HepG2 (cell line): Measurements from ENCODE around the gene UBAC1. TPM values are rescaled to one million over a fixed set of nuclear protein-coding genes. Genes with fewer than 3 reads are reported as not detected.
A peak's percentile ranks its signal among the peaks of the same experiment; 100 is the strongest.

Experiments
- ATAC-seq: fragments of 200-7000 bp; cut with Tn5 transposase; 3 replicates; pipeline ENCODE4 v1.9.1; 2020; ENCODE audit warnings: mild to moderate bottlenecking, moderate library complexity
- BruUV-seq: library from RNA; stranded (reverse); fragments of 400-500 nt; replicated peaks from 2 replicates; lab custom pipeline; 2021; lab: Mats Ljungman, UMichigan
- CTCF ChIA-PET: fragments of 300-600 bp; formaldehyde crosslinking; extraction: SDS; loops from one replicate; lab custom pipeline; 2021; ENCODE audit warnings: low total read pairs, inconsistent platforms, low intra/inter-chr PET ratio; lab: Yijun Ruan, JAX
- POLR2A ChIA-PET: fragments of 350-600 bp; sonication (Branson Sonifier 250); formaldehyde crosslinking; loops from one replicate; lab custom pipeline; 2020; ENCODE audit warnings: antibody characterized with exemption, inconsistent platforms; lab: Yijun Ruan, JAX
- DNase-seq: peaks from one replicate; pipeline ENCODE4 v3.0.0-alpha.2; 2015; ENCODE audit warnings: low spot score
- FAIRE-seq: peaks from 3 replicates; lab custom pipeline; 2011; peaks lifted over from hg19 to GRCh38; lab: Jason Lieb, UNC
- H2AFZ ChIP-seq: one replicate; pipeline ENCODE4 v1.6.1; 2011; ENCODE audit warnings: low read length, inconsistent platforms
- H3K27ac ChIP-seq: fragments of 300-600 bp; 3 replicates; pipeline ENCODE4 v1.8.0; 2011; ENCODE audit warnings: mixed run types, mild to moderate bottlenecking, mixed read lengths, low read length, inconsistent platforms; ENCODE audit not compliant: insufficient read depth; ENCODE audit errors: extremely low read length
- H3K27me3 ChIP-seq, 2 experiments: fragments of 200-600 bp in 1 of 2; 2 replicates in 1 of 2; 3 replicates in 1 of 2; pipeline versions ENCODE4 v1.6.0 to v1.8.0; 2011; ENCODE audit warnings: low read length in 2 of 2, mild to moderate bottlenecking in 2 of 2, moderate library complexity in 2 of 2, inconsistent platforms in 1 of 2; ENCODE audit not compliant: insufficient read depth in 2 of 2, control insufficient read depth in 1 of 2
- H3K36me3 ChIP-seq, 2 experiments: fragments of 200-600 bp in 1 of 2; replicated peaks in 1 of 2; 2 replicates in 1 of 2; 3 replicates in 1 of 2; pipeline versions ENCODE4 v1.5.1 to v1.8.0; 2011; ENCODE audit warnings: low read length in 2 of 2, inconsistent platforms in 1 of 2; ENCODE audit not compliant: insufficient read depth in 2 of 2, control insufficient read depth in 1 of 2
- H3K4me1 ChIP-seq: 2 replicates; pipeline ENCODE4 v1.5.1; 2012; ENCODE audit warnings: low read length, inconsistent platforms; ENCODE audit not compliant: insufficient read depth
- H3K4me2 ChIP-seq: 2 replicates; pipeline ENCODE4 v1.6.0; 2011; ENCODE audit warnings: low read depth, low read length, inconsistent platforms
- H3K4me3 ChIP-seq, 3 experiments: fragments of 200-600 bp in 1 of 3; sonication (generic), shearing (Covaris generic) in 1 of 3; replicated peaks in 1 of 3; 2 replicates each; pipeline ENCODE4 v1.5.1; 2011 to 2016; ENCODE audit warnings: low read length in 3 of 3, inconsistent platforms in 2 of 3, low read depth in 2 of 3, mild to moderate bottlenecking in 2 of 3, control low read depth in 1 of 3, mixed read lengths in 1 of 3; ENCODE audit not compliant: insufficient read depth in 1 of 3
- H3K79me2 ChIP-seq: one replicate; pipeline ENCODE4 v1.6.1; 2011; ENCODE audit warnings: low read length, inconsistent platforms; ENCODE audit not compliant: insufficient read depth
- H3K9ac ChIP-seq: 2 replicates; pipeline ENCODE4 v1.6.0; 2011; ENCODE audit warnings: mild to moderate bottlenecking, low read depth, low read length, inconsistent platforms; ENCODE audit not compliant: insufficient read depth
- H3K9me3 ChIP-seq: 2 replicates; pipeline ENCODE4 v1.5.1; 2012; ENCODE audit warnings: mild to moderate bottlenecking, low read length
- H4K20me1 ChIP-seq: 2 replicates; pipeline ENCODE4 v1.6.0; 2011; ENCODE audit warnings: inconsistent platforms, mild to moderate bottlenecking, low read length, moderate library complexity; ENCODE audit not compliant: insufficient read depth
- AHR ChIP-seq: IDR thresholded peaks from 2 replicates; pipeline ENCODE4 v1.6.1; 2018; ENCODE audit warnings: missing genetic modification reagents, missing compliant biosample characterization
- CENPX ChIP-seq: sonication (generic); formaldehyde crosslinking; IDR thresholded peaks from 2 replicates; pipeline ENCODE4 v1.9.0; 2021; ENCODE audit warnings: mild to moderate bottlenecking, missing genetic modification reagents, moderate library complexity
- HNRNPH1 ChIP-seq: fragments of 200-400 bp; formaldehyde crosslinking; optimal IDR thresholded peaks from 2 replicates; pipeline ENCODE3; 2017; ENCODE audit warnings: mild to moderate bottlenecking, low read depth, low read length
- HOMEZ ChIP-seq: IDR thresholded peaks from 2 replicates; pipeline ENCODE4 v1.6.1; 2016; ENCODE audit warnings: low read depth
- IRF2 ChIP-seq: IDR thresholded peaks from 2 replicates; pipeline ENCODE4 v1.6.1; 2018; ENCODE audit warnings: missing genetic modification reagents, missing compliant biosample characterization
- KAT2B ChIP-seq: fragments of 150-350 bp; IDR thresholded peaks from 2 replicates; pipeline ENCODE4 v1.6.1; 2014; ENCODE audit warnings: low read depth, low read length, borderline replicate concordance
- KDM4B ChIP-seq: sonication (generic); formaldehyde crosslinking; IDR thresholded peaks from 2 replicates; pipeline ENCODE4 v1.4.0; 2020; ENCODE audit warnings: missing genetic modification reagents
- NPAS2 ChIP-seq: sonication (generic); formaldehyde crosslinking; IDR thresholded peaks from 2 replicates; pipeline ENCODE4 v1.8.0; 2022; ENCODE audit warnings: mild to moderate bottlenecking, missing genetic modification reagents, borderline replicate concordance
- NR0B2 ChIP-seq: sonication (generic); formaldehyde crosslinking; IDR thresholded peaks from 2 replicates; pipeline ENCODE4 v1.4.0; 2020; ENCODE audit warnings: mild to moderate bottlenecking, missing genetic modification reagents
- RBFOX2 ChIP-seq: fragments of 200-400 bp; formaldehyde crosslinking; IDR thresholded peaks from 2 replicates; pipeline ENCODE4 v1.6.1; 2017; ENCODE audit warnings: low read depth, mild to moderate bottlenecking, low read length
- RBM22 ChIP-seq: fragments of 200-400 bp; formaldehyde crosslinking; optimal IDR thresholded peaks from 2 replicates; pipeline ENCODE3; 2017; ENCODE audit warnings: mild to moderate bottlenecking, low read length, moderate library complexity
- REXO4 ChIP-seq: sonication (generic); formaldehyde crosslinking; IDR thresholded peaks from 2 replicates; pipeline ENCODE4 v1.8.0; 2022; ENCODE audit warnings: missing genetic modification reagents, mild to moderate bottlenecking, borderline replicate concordance
- RFXAP ChIP-seq: sonication (generic); formaldehyde crosslinking; IDR thresholded peaks from 2 replicates; pipeline ENCODE4 v1.4.0; 2020; ENCODE audit warnings: missing genetic modification reagents, borderline replicate concordance
- SAFB2 ChIP-seq: sonication (generic); formaldehyde crosslinking; IDR thresholded peaks from 2 replicates; pipeline ENCODE4 v1.5.1; 2020; ENCODE audit warnings: missing genetic modification reagents, low read depth, mild to moderate bottlenecking, borderline replicate concordance
- THAP8 ChIP-seq: sonication (generic); formaldehyde crosslinking; IDR thresholded peaks from 2 replicates; pipeline ENCODE4 v1.5.1; 2020; ENCODE audit warnings: missing genetic modification reagents, mild to moderate bottlenecking, borderline replicate concordance
- THRA ChIP-seq: sonication (generic); formaldehyde crosslinking; IDR thresholded peaks from 2 replicates; pipeline ENCODE4 v1.4.0; 2020; ENCODE audit warnings: missing genetic modification reagents, borderline replicate concordance
- TOPORS ChIP-seq: sonication (generic); formaldehyde crosslinking; IDR thresholded peaks from 2 replicates; pipeline ENCODE4 v1.8.0; 2023; ENCODE audit warnings: mild to moderate bottlenecking, missing genetic modification reagents
- ZNF12 ChIP-seq: sonication (generic); formaldehyde crosslinking; IDR thresholded peaks from 2 replicates; pipeline ENCODE4 v1.5.0; 2020; ENCODE audit warnings: missing genetic modification reagents
- ZNF20 ChIP-seq: sonication (generic); formaldehyde crosslinking; IDR thresholded peaks from 2 replicates; pipeline ENCODE4 v1.4.0; 2020; ENCODE audit warnings: mild to moderate bottlenecking, moderate library complexity, missing genetic modification reagents
- ZNF234 ChIP-seq: sonication (generic); formaldehyde crosslinking; conservative IDR thresholded peaks from 2 replicates; pipeline ENCODE4 v1.5.1; 2020; ENCODE audit warnings: mild to moderate bottlenecking, missing genetic modification reagents
- ZNF292 ChIP-seq: sonication (generic); formaldehyde crosslinking; IDR thresholded peaks from 2 replicates; pipeline ENCODE4 v1.8.1; 2022; ENCODE audit warnings: mild to moderate bottlenecking, low read depth, missing genetic modification reagents, borderline replicate concordance
- ZNF549 ChIP-seq: sonication (generic); formaldehyde crosslinking; IDR thresholded peaks from 2 replicates; pipeline ENCODE4 v1.5.0; 2020; ENCODE audit warnings: missing genetic modification reagents
- ZNF577 ChIP-seq: sonication (generic); formaldehyde crosslinking; IDR thresholded peaks from 2 replicates; pipeline ENCODE4 v1.4.0; 2020; ENCODE audit warnings: mild to moderate bottlenecking, low read depth, missing genetic modification reagents, borderline replicate concordance
- WGBS: methylation state at CpG from one replicate; pipeline ENCODE4 v1.1.6; 2017; ENCODE audit warnings: low lambda C conversion rate; 5-methylcytosine and 5-hydroxymethylcytosine counted together
- in situ Hi-C: cut with HindIII; loops from 2 replicates; pipeline ENCODE4 v1.10.0; 2017; ENCODE audit warnings: low pct_unique_long_range_greater_than_20kb; ENCODE audit not compliant: extremely low pct_ligation_motif_present
- intact Hi-C: fragments of 100-400 bp; cut with micrococcal nuclease; formaldehyde crosslinking; loops from one replicate; pipeline ENCODE4 v1.10.0; 2022; ENCODE audit not compliant: unreplicated experiment
- polyA plus RNA-seq, 8 experiments: library from polyadenylated mRNA; depleted of rRNA in 3 of 8; stranded (reverse) in 7 of 8; unstranded in 1 of 8; fragments of >200 nt; fragmentation: Illumina TruSeq in 4 of 8; extraction: Trizol in 4 of 8; gene quantifications; 2 replicates each; pipeline versions ENCODE4 v1.2.1 to v1.2.3, GENCODE V29; 2011 to 2016; ENCODE audit warnings: low read depth in 4 of 8, missing spikeins in 1 of 8, mixed read lengths in 1 of 8; ENCODE audit not compliant: insufficient read depth in 1 of 8
- total RNA-seq, 5 experiments: library from RNA; depleted of rRNA; stranded (reverse); fragments of >200 nt; fragmentation: Illumina TruSeq; extraction: Trizol; gene quantifications; 2 replicates each; pipeline ENCODE4 v1.2.3, GENCODE V29; 2016; ENCODE audit warnings: low read depth in 1 of 5

UBAC1 gene
- total and polyA plus RNA-seq, 2 of the 13 experiments (the other 11 are each of a cell fraction or from before 2014, with no cell fraction given): 32.2 to 34.1 TPM

GRCh38 chr9:135971892-135972291 lies 10.7 kb upstream of the UBAC1 start:
- Histone ChIP-seq H2AFZ (no peak overlapping the region), H3K9me3 (no peaks in the 10 kb centered on the region), H3K79me2 (no peaks in the 10 kb centered on the region), H3K4me1 (no peaks in the 10 kb centered on the region), H3K4me3 (no peak overlapping the region), H3K27me3 (peaks cover 2 to 26% of the 10 kb centered on the region in 2 experiments; a peak in 3 of 5 replicates), H3K36me3 (no peaks in the 10 kb centered on the region), H3K27ac (no peak overlapping the region), H4K20me1 (peaks cover 10% of the 10 kb centered on the region; the same call in 1 of the 2 replicates), H3K9ac (no peak overlapping the region), H3K4me2 (no peak overlapping the region)
- ChIA-PET CTCF (no interaction called here), POLR2A (no interaction called here)
- peak; percentile 71 for DNase-seq
- 7% methylated on average over 3 of the region's 13 CpGs for WGBS
- intact Hi-C loops (no loop called here), in situ Hi-C loops (no loop called here)
- peak; percentile 67 for ATAC-seq
- BruUV-seq: no TSS peak
- FAIRE-seq: peak; percentile 42
- TF ChIP-seq RBM22 (no peak), ZNF20 (CRISPR knock-in tag) (peak; percentile 98), AHR (CRISPR knock-in tag) (peak; percentile 100), ZNF292 (CRISPR knock-in tag) (no peak), ZNF12 (CRISPR knock-in tag) (peak; percentile 96), IRF2 (CRISPR knock-in tag) (peak; percentile 96), THAP8 (peak; percentile 93), NPAS2 (CRISPR knock-in tag) (peak; percentile 84; the same call in 1 of the 2 replicates), CENPX (no peak), HOMEZ (CRISPR knock-in tag) (peak; percentile 94), KDM4B (peak; percentile 100), SAFB2 (peak; percentile 91), TOPORS (CRISPR knock-in tag) (peak; percentile 89; the same call in 1 of the 2 replicates), NR0B2 (CRISPR knock-in tag) (peak; percentile 100), ZNF234 (peak; percentile 99), ZNF577 (CRISPR knock-in tag) (peak; percentile 97), RFXAP (peak; percentile 93), RBFOX2 (no peak), REXO4 (CRISPR knock-in tag) (peak; percentile 87; the same call in 1 of the 2 replicates), ZNF549 (CRISPR knock-in tag) (no peak), THRA (CRISPR knock-in tag) (peak; percentile 97), KAT2B (no peak), HNRNPH1 (no peak)
